MM.1S (cell line): Measurements from ENCODE around the gene UTS2R.

Source experiments
- DNase-seq: peaks from one replicate; pipeline ENCODE4 v3.0.0-alpha.2; 2015
- H2AFZ ChIP-seq: fragments of 300-600 bp; sonication (generic); 2 replicates; pipeline ENCODE4 v1.6.0; 2016; ENCODE audit warnings: antibody characterized with exemption, low read length
- H3F3A ChIP-seq: fragments of 300-600 bp; sonication (generic); 2 replicates; pipeline ENCODE4 v1.6.1; 2016; ENCODE audit warnings: mild to moderate bottlenecking, antibody characterized with exemption, low read length, moderate library complexity, mixed read lengths; ENCODE audit not compliant: insufficient read depth
- H3K27ac ChIP-seq: fragments of 300-600 bp; sonication (generic); 2 replicates; pipeline ENCODE4 v1.5.1; 2016; ENCODE audit warnings: mild to moderate bottlenecking, low read length
- H3K27me3 ChIP-seq: fragments of 300-600 bp; sonication (generic); replicated peaks from 2 replicates; pipeline ENCODE4 v1.6.0; 2016; ENCODE audit warnings: low read length; ENCODE audit not compliant: insufficient read depth
- H3K36me3 ChIP-seq: fragments of 300-600 bp; sonication (generic); replicated peaks from 2 replicates; pipeline ENCODE4 v1.6.1; 2016; ENCODE audit warnings: mild to moderate bottlenecking, low read length, mixed read lengths; ENCODE audit not compliant: insufficient read depth
- H3K4me1 ChIP-seq: fragments of 300-600 bp; sonication (generic); 2 replicates; pipeline ENCODE4 v1.6.1; 2016; ENCODE audit warnings: low read length, mixed read lengths
- H3K4me2 ChIP-seq: fragments of 300-600 bp; sonication (generic); 2 replicates; pipeline ENCODE4 v1.6.0; 2016; ENCODE audit warnings: low read depth, low read length
- H3K4me3 ChIP-seq: fragments of 300-600 bp; sonication (generic); 2 replicates; pipeline ENCODE4 v1.5.1; 2016; ENCODE audit warnings: low read length, mixed read lengths
- H3K79me2 ChIP-seq: fragments of 300-600 bp; sonication (generic); 2 replicates; pipeline ENCODE4 v1.6.1; 2016; ENCODE audit warnings: mixed run types, low read length, mixed read lengths
- H3K9ac ChIP-seq: fragments of 300-600 bp; sonication (generic); 2 replicates; pipeline ENCODE4 v1.6.1; 2016; ENCODE audit warnings: low read length, mixed read lengths
- H3K9me2 ChIP-seq: fragments of 300-600 bp; sonication (generic); replicated peaks from 2 replicates; pipeline ENCODE4 v1.6.1; 2016; ENCODE audit warnings: mild to moderate bottlenecking, low read length, mixed read lengths; ENCODE audit not compliant: insufficient read depth
- H3K9me3 ChIP-seq: fragments of 300-600 bp; sonication (generic); replicated peaks from 2 replicates; pipeline ENCODE4 v1.6.1; 2016; ENCODE audit warnings: mild to moderate bottlenecking, low read length, mixed read lengths; ENCODE audit not compliant: insufficient read depth
- H4K20me1 ChIP-seq: fragments of 300-600 bp; sonication (generic); 2 replicates; pipeline ENCODE4 v1.6.1; 2016; ENCODE audit warnings: mild to moderate bottlenecking, low read length, moderate library complexity, mixed read lengths; ENCODE audit not compliant: insufficient read depth
- CTCF ChIP-seq: fragments of 300-600 bp; sonication (generic); IDR thresholded peaks from 2 replicates; pipeline ENCODE4 v1.5.1; 2016; ENCODE audit warnings: antibody characterized with exemption, low read length, mixed read lengths
- EZH2 ChIP-seq: fragments of 300-600 bp; sonication (generic); optimal IDR thresholded peaks from 2 replicates; pipeline ENCODE3; 2017; ENCODE audit warnings: low read depth, mild to moderate bottlenecking, antibody characterized with exemption, low read length, mixed read lengths
- EZH2phosphoT487 ChIP-seq: fragments of 300-600 bp; sonication (generic); IDR thresholded peaks from 2 replicates; pipeline ENCODE4 v1.6.1; 2018; ENCODE audit warnings: antibody characterized with exemption, low read length

The UTS2R gene

DNA sequence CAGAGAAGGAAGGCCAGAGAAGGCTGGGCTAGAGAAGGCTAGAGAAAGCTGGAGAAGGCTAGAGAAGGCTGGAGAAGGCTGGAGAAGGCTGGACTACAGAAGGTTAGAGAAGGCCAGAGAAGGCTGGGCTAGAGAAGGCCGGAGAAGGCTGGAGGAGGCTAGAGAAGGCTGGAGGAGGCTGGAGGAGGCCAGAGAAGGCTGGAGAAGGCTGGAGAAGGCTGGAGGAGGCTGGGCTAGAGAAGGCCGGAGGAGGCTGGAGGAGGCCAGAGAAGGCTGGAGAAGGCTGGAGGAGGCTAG lies 53.2 kb downstream of the UTS2R start:
- Histone ChIP-seq H3K27me3 (no peaks in the 10 kb centered on the region), H3K4me1 (no peaks in the 10 kb centered on the region; the same call in 1 of the 2 replicates), H3K36me3 (no peaks in the 10 kb centered on the region)

More for the DNA sequence above, 53.2 kb downstream of the UTS2R start:
- Histone ChIP-seq H3K9ac (no peak overlapping the region), H3K9me2 (no peaks in the 10 kb centered on the region), H3K27ac (no peak overlapping the region), H3F3A (peaks cover under 1% of the 10 kb centered on the region; the same call in 1 of the 2 replicates), H3K9me3 (no peaks in the 10 kb centered on the region), H3K79me2 (peaks cover 10% of the 10 kb centered on the region), H3K4me2 (no peak overlapping the region), H2AFZ (no peak overlapping the region), H4K20me1 (no peaks in the 10 kb centered on the region), H3K4me3 (no peak overlapping the region)
- TF ChIP-seq CTCF: no peak
- TF ChIP-seq EZH2phosphoT487: no peak
- no peak for TF ChIP-seq EZH2
- DNase-seq: no peak
